ENCODE data around the gene DIP2B.

Gene DIP2B

DNA sequence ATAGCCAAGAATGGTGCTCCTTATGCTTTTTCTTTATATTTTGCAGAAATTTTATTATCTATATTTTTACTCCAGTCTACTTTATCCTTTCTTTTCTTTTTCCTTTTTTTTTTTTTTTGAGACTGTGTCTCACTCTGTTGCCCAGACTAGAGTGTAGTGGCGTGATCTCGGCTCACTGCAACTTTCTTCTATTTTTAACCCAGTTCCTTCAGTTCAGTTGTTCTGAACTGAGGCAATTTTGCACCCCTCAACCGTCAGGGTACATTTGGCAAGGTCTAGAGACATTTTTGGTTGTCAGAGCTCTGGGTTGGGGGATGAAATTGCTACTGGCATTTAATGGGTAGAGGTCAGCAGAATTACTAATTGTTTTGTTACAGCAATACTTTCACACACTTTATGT lies 75.7 kb downstream of the DIP2B start:
- H3K27me3 ChIP-seq, result no peaks in the 10 kb centered on the region
- H3K9me3 ChIP-seq, result no peaks in the 10 kb centered on the region
- no peak overlapping the region for H3K4me3 ChIP-seq
- intact Hi-C loops (cut with DNase I; ENCODE audit: low total_unique reads), result no loop called here
- DNase-seq, result no peak
- TF ChIP-seq, protein P1, sequence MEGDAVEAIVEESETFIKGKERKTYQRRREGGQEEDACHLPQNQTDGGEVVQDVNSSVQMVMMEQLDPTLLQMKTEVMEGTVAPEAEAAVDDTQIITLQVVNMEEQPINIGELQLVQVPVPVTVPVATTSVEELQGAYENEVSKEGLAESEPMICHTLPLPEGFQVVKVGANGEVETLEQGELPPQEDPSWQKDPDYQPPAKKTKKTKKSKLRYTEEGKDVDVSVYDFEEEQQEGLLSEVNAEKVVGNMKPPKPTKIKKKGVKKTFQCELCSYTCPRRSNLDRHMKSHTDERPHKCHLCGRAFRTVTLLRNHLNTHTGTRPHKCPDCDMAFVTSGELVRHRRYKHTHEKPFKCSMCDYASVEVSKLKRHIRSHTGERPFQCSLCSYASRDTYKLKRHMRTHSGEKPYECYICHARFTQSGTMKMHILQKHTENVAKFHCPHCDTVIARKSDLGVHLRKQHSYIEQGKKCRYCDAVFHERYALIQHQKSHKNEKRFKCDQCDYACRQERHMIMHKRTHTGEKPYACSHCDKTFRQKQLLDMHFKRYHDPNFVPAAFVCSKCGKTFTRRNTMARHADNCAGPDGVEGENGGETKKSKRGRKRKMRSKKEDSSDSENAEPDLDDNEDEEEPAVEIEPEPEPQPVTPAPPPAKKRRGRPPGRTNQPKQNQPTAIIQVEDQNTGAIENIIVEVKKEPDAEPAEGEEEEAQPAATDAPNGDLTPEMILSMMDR (IDR thresholded peaks at IDR 0.05), result no peak
- peaks cover 0 to 21% (median 6%) of the 10 kb centered on the region in 4 donors for H3K4me1 ChIP-seq
- no peaks in the 10 kb centered on the region for H3K36me3 ChIP-seq
- H3K27ac ChIP-seq, result no peak overlapping the region

DNA sequence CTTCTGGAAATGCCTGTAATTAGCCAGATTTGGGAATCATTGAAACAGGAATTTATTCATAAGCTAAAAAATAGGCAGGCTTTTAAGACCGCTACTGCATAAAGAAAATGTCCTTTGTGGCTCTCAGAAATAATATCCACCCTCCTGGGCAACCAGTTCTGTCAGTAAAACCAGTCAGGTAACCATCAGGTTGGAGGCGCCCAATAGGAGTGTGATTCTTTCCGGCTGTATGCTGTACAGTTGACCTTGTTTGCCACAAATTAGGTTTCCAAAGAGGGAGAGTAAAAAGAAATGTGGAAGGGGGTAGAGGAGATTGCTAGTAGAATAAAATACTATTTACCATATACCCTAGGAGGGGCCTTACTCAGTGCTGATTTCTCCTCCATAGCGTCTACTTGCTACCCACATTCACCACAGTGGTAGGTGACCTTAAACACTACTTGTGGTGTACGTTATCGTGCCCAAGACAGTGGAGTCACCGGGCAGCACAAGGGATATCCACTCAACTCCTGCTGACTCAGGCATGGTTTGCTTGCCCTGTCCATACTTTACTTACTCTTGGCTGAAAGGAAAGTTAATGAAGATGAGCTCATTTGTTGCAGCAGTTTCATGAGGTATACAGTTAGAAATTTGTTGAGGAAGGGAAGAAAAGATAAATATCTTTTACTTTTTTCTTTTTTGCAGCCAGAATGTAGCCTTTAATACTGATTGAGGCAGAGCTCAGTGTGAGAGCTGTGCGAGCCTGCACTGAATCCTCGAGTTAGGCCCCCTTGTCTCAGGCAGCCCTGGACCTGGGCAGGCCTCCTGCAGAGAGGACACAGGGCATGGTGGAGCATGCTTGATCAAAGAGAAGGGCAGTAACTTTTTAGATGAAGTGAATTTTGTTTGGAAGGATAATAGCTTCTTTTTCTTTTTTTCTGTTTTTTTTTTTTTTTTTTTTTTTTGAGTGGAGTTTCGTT lies 76.7 kb downstream of the DIP2B start:
- no peak for DNase-seq

DNA sequence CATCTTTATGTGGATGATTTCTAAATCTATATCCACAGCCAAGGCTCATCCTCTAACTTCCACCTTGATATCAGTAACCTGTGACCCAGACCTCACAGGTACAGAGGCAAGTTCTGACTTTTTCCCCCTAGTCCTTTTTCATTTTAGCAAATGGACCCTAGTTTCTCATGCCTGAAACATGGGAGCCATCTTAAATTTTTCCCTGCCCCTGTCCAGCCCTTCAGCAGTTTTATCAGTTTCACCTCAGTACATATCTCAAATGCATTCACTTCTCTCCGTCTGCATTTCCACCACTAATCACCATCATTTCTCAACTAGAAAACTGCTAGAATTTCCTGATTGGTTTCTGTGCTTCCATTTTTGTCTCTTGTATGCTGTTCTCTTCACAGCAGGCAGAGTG lies 79.3 kb downstream of the DIP2B start:
- no peaks in the 10 kb centered on the region for H3K9me3 ChIP-seq
- no peaks in the 10 kb centered on the region for H3K27me3 ChIP-seq
- H3K4me3 ChIP-seq, result no peak overlapping the region
- peaks cover 0 to 15% (median 1%) of the 10 kb centered on the region in 4 donors for H3K4me1 ChIP-seq
- no peak overlapping the region for H3K27ac ChIP-seq
- TF ChIP-seq, protein P1 (IDR thresholded peaks at IDR 0.05), result no peak
- H3K36me3 ChIP-seq, result no peaks in the 10 kb centered on the region
- DNase-seq, result no peak
- intact Hi-C loops (cut with DNase I; ENCODE audit: low total_unique reads), result no loop called here

More for the DNA sequence above, 76.7 kb downstream of the DIP2B start:
- peaks cover 0 to 15% (median 2%) of the 10 kb centered on the region in 4 donors for H3K4me1 ChIP-seq
- TF ChIP-seq, protein P1 (IDR thresholded peaks at IDR 0.05), result no peak
- no peaks in the 10 kb centered on the region for H3K9me3 ChIP-seq
- no peaks in the 10 kb centered on the region for H3K27me3 ChIP-seq
- H3K27ac ChIP-seq, result no peak overlapping the region
- no peak overlapping the region for H3K4me3 ChIP-seq
- no peaks in the 10 kb centered on the region for H3K36me3 ChIP-seq
- intact Hi-C loops (cut with DNase I; ENCODE audit: low total_unique reads), result no loop called here

DNA sequence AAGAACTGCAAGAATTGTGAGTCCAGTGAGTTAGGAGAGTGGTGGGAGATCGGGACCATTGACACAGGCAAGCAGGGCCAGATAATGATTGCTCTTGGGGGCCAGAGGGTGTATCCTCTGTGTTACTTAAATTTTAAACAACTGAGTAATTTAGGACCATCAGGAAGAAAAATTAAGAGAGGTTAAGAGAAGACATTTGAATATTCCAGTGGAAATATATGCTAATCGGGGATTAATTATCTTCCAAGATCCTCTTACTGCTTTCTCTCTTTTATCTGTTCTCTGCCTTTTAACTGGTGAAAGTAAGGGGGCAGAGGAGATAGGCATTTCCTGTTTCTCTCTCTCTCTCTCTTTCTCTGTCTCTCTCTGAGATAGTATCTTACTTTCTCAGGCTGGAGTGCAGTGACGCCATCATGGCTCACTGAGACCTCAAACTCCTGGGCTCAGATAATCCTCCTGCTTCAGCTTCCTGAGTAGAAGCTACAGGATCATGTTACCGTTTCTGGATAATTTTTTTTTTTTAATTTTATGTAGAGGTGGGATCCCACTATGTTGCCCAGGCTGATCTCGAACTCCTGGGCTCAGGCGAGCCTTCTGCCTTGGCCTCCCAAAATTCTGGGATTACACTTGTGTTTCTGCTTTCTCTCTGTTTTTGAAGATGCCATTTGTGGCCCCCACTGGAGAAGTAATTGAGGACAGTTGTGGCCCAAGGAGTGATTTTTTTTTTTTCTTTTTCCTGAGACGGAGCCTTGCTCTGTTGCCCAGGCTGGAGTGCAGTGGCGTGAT lies 85.1 kb downstream of the DIP2B start:
- intact Hi-C loops (cut with DNase I; ENCODE audit: low total_unique reads), result no loop called here
- TF ChIP-seq, protein P1 (IDR thresholded peaks at IDR 0.05), result no peak
- H3K9me3 ChIP-seq, result no peaks in the 10 kb centered on the region
- no peaks in the 10 kb centered on the region for H3K36me3 ChIP-seq
- no peak overlapping the region for H3K27ac ChIP-seq
- no peak overlapping the region for H3K4me3 ChIP-seq
- no peak for DNase-seq
- no peaks in the 10 kb centered on the region for H3K4me1 ChIP-seq
- H3K27me3 ChIP-seq, result no peaks in the 10 kb centered on the region

DNA sequence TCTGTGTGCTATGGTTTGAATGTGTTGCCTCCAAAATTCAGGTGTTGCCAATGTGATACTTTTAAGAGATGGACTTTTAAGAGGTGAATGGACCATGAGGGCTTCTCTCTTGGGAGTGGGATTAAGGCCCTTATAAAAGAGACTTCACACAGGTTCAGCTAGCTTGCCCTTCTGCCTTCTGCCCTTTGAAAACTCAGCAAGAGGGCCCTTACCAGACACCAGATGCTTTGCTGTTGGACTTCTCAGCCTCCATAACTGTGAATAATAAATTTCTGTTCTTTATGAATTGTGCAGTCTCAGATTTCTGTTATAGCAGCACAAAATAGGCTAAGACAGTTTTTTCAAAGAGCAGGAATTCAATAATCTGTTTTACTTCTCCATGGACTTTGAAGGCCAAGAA lies 86.1 kb downstream of the DIP2B start:
- H3K27me3 ChIP-seq, result no peaks in the 10 kb centered on the region
- H3K4me3 ChIP-seq, result no peak overlapping the region
- no peaks in the 10 kb centered on the region for H3K36me3 ChIP-seq
- no peaks in the 10 kb centered on the region for H3K9me3 ChIP-seq
- TF ChIP-seq, protein P1 (IDR thresholded peaks at IDR 0.05), result no peak
- H3K27ac ChIP-seq, result no peak overlapping the region
- DNase-seq, result no peak
- H3K4me1 ChIP-seq, result no peaks in the 10 kb centered on the region
- intact Hi-C loops (cut with DNase I; ENCODE audit: low total_unique reads), result no loop called here

All from tibial artery (tissue), 4 donors.